Measurements from ENCODE around the gene CKMT2. TPM values are rescaled to one million over a fixed set of nuclear protein-coding genes. Genes with fewer than 3 reads are reported as not detected.

The CKMT2 gene
- total RNA-seq (0.33 TPM), polyA plus RNA-seq (1.7 TPM)
- long read RNA-seq, donor 1 = 0 reads
- long read RNA-seq, donor 2 = 0 reads
- long read RNA-seq, donor 3 = 0 reads
- long read RNA-seq, donor 4 = 0 reads
- long read RNA-seq, donor 5 = 0 reads
- long read RNA-seq, donor 6 = 0 reads
- long read RNA-seq, donor 7 = 0 reads
- long read RNA-seq, donor 8 = 0 reads
- long read RNA-seq, donor 9 = 0 reads
- long read RNA-seq, donor 10 = 0 reads

- no peaks in the 10 kb centered on the region for H3K9me3 ChIP-seq (ENCODE audit: control insufficient read depth in 2 of 2, insufficient read depth in 1 of 2, low read length in 1 of 2)
- peak within 1 kb of the TSS in 1 of 2 donors; percentile 3 for H3K4me3 ChIP-seq (ENCODE audit: low read length in 2 of 2)
- WGBS = 39% methylated on average over 28 of the region's 28 CpGs
- H3K36me3 ChIP-seq (ENCODE audit: control insufficient read depth in 2 of 2, insufficient read depth in 2 of 2, low read length in 1 of 2) = no peaks in the 10 kb centered on the region
- peak in 4 of 9 donors; percentile 8 to 32 (median 24) for DNase-seq (ENCODE audit: low read depth in 6 of 9, low spot score in 9 of 9)
- no peak within 1 kb of the TSS for H3K27ac ChIP-seq (ENCODE audit: low read depth in 1 of 2, low read length in 1 of 2)
- H3K27me3 ChIP-seq (ENCODE audit: control insufficient read depth in 2 of 2, insufficient read depth in 1 of 2, low read length in 1 of 2) = peaks cover 0 to 4% of the 10 kb centered on the region in 2 donors
- peaks cover 7 to 25% of the 10 kb centered on the region in 2 donors for H3K4me1 ChIP-seq (ENCODE audit: control insufficient read depth in 2 of 2, insufficient read depth in 2 of 2, low read length in 2 of 2)
These were observed at the start of gene CKMT2 for GRCh38 chr5:81233080-81233634. Gene CKMT2 (plus strand): TSS chr5:81233322. CDS start chr5:81251133, 17,811 bp downstream.

DNA sequence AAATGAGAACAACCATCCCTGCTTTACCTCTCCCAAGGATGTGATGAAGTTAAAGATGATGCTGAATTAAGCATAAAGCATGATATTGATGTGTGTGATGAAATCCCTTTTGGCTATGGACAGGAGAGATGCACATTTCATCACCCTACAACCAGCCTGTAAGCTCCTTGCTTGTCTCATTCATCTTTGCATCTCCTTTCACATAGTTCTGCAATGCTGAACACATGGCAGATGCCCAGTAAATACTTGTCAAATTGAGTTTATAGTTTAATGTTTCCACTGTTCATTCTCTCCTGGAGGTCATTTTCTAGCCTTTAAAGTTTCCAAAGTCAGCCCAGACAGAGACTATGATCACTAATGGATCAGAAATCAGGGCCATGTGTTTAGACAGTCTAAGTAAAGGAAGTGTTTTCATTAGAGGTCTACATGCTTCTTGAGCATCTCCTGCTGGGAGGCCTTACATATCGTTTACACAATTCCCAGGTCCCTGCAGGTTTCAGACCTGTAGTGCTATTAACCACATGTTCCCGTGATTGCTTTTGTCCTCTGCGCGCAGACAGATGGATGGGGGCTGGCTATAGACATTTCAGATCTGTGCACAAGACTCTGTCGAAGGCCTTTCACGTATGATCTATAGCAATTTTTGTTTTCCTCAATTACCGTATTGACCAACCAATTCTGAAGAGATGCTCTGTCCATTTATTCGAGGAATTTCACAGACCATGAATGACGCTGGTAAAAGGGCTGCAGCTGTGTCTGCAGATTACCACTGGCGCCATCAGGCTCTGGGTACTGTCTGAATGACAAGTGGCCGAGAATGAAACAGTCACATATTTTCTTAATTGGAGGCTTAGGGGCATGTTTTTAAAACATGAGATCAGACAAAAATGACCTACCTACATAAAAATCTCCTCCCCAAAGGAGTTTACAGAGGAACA lies 49.0 kb upstream of the CKMT2 start:
- DNase-seq (ENCODE audit: low read depth in 6 of 9, low spot score in 9 of 9) = no peak
- Histone ChIP-seq H3K4me3 (ENCODE audit: low read length in 2 of 2) (no peak overlapping the region), H3K9me3 (ENCODE audit: control insufficient read depth in 2 of 2, insufficient read depth in 1 of 2, low read length in 1 of 2) (no peaks in the 10 kb centered on the region), H3K27me3 (ENCODE audit: control insufficient read depth in 2 of 2, insufficient read depth in 1 of 2, low read length in 1 of 2) (no peaks in the 10 kb centered on the region), H3K36me3 (ENCODE audit: control insufficient read depth in 2 of 2, insufficient read depth in 2 of 2, low read length in 1 of 2) (no peaks in the 10 kb centered on the region), H3K27ac (ENCODE audit: low read depth in 1 of 2, low read length in 1 of 2) (no peak overlapping the region), H3K4me1 (ENCODE audit: control insufficient read depth in 2 of 2, insufficient read depth in 2 of 2, low read length in 2 of 2) (no peaks in the 10 kb centered on the region)
- WGBS = 98% methylated on average over 11 of the region's 11 CpGs

DNA sequence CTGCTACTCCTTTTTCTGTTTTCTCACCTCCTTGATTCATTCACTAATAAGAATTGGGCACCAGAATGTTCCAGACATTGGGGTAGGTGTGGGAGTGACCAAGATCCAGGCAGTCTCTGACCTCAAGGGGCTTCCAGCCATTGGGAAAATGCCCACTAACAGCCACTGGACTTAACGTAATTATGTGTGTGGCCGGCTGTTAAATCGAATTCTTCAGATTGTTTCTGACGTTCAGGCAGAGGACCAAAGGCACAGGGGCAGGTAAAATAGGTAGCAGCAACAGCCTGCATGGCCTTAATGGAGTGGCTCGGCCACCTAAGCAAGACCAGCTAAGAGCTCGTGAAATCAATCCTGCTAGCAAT lies 48.4 kb upstream of the CKMT2 start:
- no peaks in the 10 kb centered on the region for H3K27me3 ChIP-seq (ENCODE audit: control insufficient read depth in 2 of 2, insufficient read depth in 1 of 2, low read length in 1 of 2)
- H3K27ac ChIP-seq (ENCODE audit: low read depth in 1 of 2, low read length in 1 of 2) = no peak overlapping the region
- WGBS = 97% methylated on average over 6 of the region's 6 CpGs
- H3K36me3 ChIP-seq (ENCODE audit: control insufficient read depth in 2 of 2, insufficient read depth in 2 of 2, low read length in 1 of 2) = no peaks in the 10 kb centered on the region
- H3K4me3 ChIP-seq (ENCODE audit: low read length in 2 of 2) = no peak overlapping the region
- no peak for DNase-seq (ENCODE audit: low read depth in 6 of 9, low spot score in 9 of 9)
- no peaks in the 10 kb centered on the region for H3K4me1 ChIP-seq (ENCODE audit: control insufficient read depth in 2 of 2, insufficient read depth in 2 of 2, low read length in 2 of 2)
- H3K9me3 ChIP-seq (ENCODE audit: control insufficient read depth in 2 of 2, insufficient read depth in 1 of 2, low read length in 1 of 2) = no peaks in the 10 kb centered on the region

- Histone ChIP-seq H3K27ac (ENCODE audit: low read depth in 1 of 2, low read length in 1 of 2) (no peak overlapping the region), H3K4me3 (ENCODE audit: low read length in 2 of 2) (no peak overlapping the region), H3K9me3 (ENCODE audit: control insufficient read depth in 2 of 2, insufficient read depth in 1 of 2, low read length in 1 of 2) (no peaks in the 10 kb centered on the region), H3K36me3 (ENCODE audit: control insufficient read depth in 2 of 2, insufficient read depth in 2 of 2, low read length in 1 of 2) (no peaks in the 10 kb centered on the region), H3K27me3 (ENCODE audit: control insufficient read depth in 2 of 2, insufficient read depth in 1 of 2, low read length in 1 of 2) (peaks cover 0 to 2% of the 10 kb centered on the region in 2 donors), H3K4me1 (ENCODE audit: control insufficient read depth in 2 of 2, insufficient read depth in 2 of 2, low read length in 2 of 2) (no peaks in the 10 kb centered on the region)
- no peak for DNase-seq (ENCODE audit: low read depth in 6 of 9, low spot score in 9 of 9)
- WGBS = 40% methylated on average over 6 of the region's 6 CpGs
These were observed 45.2 kb upstream of the CKMT2 start for GRCh38 chr5:81187885-81188284.

- no peak overlapping the region for H3K4me3 ChIP-seq (ENCODE audit: low read length in 2 of 2)
- no peaks in the 10 kb centered on the region for H3K4me1 ChIP-seq (ENCODE audit: control insufficient read depth in 2 of 2, insufficient read depth in 2 of 2, low read length in 2 of 2)
- no peaks in the 10 kb centered on the region for H3K36me3 ChIP-seq (ENCODE audit: control insufficient read depth in 2 of 2, insufficient read depth in 2 of 2, low read length in 1 of 2)
- DNase-seq (ENCODE audit: low read depth in 6 of 9, low spot score in 9 of 9) = no peak
- no peaks in the 10 kb centered on the region for H3K9me3 ChIP-seq (ENCODE audit: control insufficient read depth in 2 of 2, insufficient read depth in 1 of 2, low read length in 1 of 2)
- H3K27me3 ChIP-seq (ENCODE audit: control insufficient read depth in 2 of 2, insufficient read depth in 1 of 2, low read length in 1 of 2) = peaks cover 0 to 2% of the 10 kb centered on the region in 2 donors
- WGBS = 54% methylated on average over 6 of the region's 6 CpGs
- H3K27ac ChIP-seq (ENCODE audit: low read depth in 1 of 2, low read length in 1 of 2) = no peak overlapping the region
These were observed 44.2 kb upstream of the CKMT2 start for GRCh38 chr5:81188962-81189361.

GRCh38 chr5:81189875-81190498 lies 43.1 kb upstream of the CKMT2 start:
- no peaks in the 10 kb centered on the region for H3K36me3 ChIP-seq (ENCODE audit: control insufficient read depth in 2 of 2, insufficient read depth in 2 of 2, low read length in 1 of 2)
- DNase-seq (ENCODE audit: low read depth in 6 of 9, low spot score in 9 of 9) = no peak
- H3K4me1 ChIP-seq (ENCODE audit: control insufficient read depth in 2 of 2, insufficient read depth in 2 of 2, low read length in 2 of 2) = peaks cover 0 to 3% of the 10 kb centered on the region in 2 donors
- no peak overlapping the region for H3K4me3 ChIP-seq (ENCODE audit: low read length in 2 of 2)
- peaks cover 0 to 2% of the 10 kb centered on the region in 2 donors for H3K27me3 ChIP-seq (ENCODE audit: control insufficient read depth in 2 of 2, insufficient read depth in 1 of 2, low read length in 1 of 2)
- no peaks in the 10 kb centered on the region for H3K9me3 ChIP-seq (ENCODE audit: control insufficient read depth in 2 of 2, insufficient read depth in 1 of 2, low read length in 1 of 2)
- H3K27ac ChIP-seq (ENCODE audit: low read depth in 1 of 2, low read length in 1 of 2) = no peak overlapping the region
- 96% methylated on average over 14 of the region's 14 CpGs for WGBS

DNA sequence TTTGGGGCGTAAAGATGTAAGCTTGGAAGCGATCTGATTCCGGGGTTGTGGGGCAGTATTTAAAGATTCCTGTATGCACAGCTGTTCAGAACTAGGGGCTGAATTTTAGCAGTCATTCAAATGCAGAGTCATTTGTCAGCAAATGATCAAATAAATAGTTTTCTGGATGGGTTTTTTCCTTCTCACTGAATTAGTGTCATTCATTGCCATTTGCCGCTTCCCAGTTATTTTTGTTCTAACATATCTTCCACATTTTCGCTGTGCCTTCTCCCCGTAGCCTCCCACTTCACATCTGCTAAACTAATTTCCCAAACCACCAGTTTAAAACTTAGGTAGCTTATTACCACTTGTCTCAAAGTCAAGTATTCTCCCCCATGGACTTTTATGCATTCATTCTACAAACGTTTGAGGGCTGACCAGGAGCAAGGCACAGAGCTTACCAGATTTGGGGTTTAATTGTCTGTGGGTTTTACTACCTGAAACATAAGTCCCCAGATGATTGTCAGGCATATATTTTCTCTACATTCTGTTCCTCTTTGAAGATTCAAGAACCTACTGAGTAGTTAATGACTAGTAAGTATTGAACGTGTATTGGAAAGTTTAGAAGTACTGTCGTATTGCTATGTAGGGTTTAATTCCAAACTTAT lies 41.3 kb upstream of the CKMT2 start:
- no peak for DNase-seq (ENCODE audit: low read depth in 6 of 9, low spot score in 9 of 9)
- Histone ChIP-seq H3K9me3 (ENCODE audit: control insufficient read depth in 2 of 2, insufficient read depth in 1 of 2, low read length in 1 of 2) (no peaks in the 10 kb centered on the region), H3K36me3 (ENCODE audit: control insufficient read depth in 2 of 2, insufficient read depth in 2 of 2, low read length in 1 of 2) (no peaks in the 10 kb centered on the region), H3K27me3 (ENCODE audit: control insufficient read depth in 2 of 2, insufficient read depth in 1 of 2, low read length in 1 of 2) (peaks cover 0 to 5% of the 10 kb centered on the region in 2 donors), H3K4me1 (ENCODE audit: control insufficient read depth in 2 of 2, insufficient read depth in 2 of 2, low read length in 2 of 2) (peaks cover 0 to 4% of the 10 kb centered on the region in 2 donors), H3K4me3 (ENCODE audit: low read length in 2 of 2) (no peak overlapping the region), H3K27ac (ENCODE audit: low read depth in 1 of 2, low read length in 1 of 2) (no peak overlapping the region)
- WGBS = 97% methylated on average over 9 of the region's 9 CpGs

DNA sequence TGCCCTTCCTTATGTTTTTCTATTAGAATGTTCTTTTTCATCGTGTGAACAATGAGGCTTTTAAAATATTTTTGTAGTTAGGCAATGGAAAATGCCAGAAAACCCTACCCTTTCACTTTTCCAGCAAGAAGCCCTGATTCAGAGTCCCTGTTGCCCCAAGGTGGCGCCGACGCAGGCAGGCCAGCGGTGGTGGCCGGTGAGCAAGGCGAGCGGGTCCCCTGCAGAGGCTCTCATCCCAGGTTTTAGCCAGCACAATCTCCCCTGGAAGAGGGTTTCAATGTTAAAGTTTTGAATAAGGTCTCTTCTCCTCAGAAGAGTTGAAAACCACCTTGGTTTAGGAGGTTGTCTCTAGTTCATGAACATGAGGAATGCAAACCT lies 40.8 kb upstream of the CKMT2 start:
- Histone ChIP-seq H3K27ac (ENCODE audit: low read depth in 1 of 2, low read length in 1 of 2) (no peak overlapping the region), H3K36me3 (ENCODE audit: control insufficient read depth in 2 of 2, insufficient read depth in 2 of 2, low read length in 1 of 2) (no peaks in the 10 kb centered on the region), H3K4me1 (ENCODE audit: control insufficient read depth in 2 of 2, insufficient read depth in 2 of 2, low read length in 2 of 2) (peaks cover 0 to 4% of the 10 kb centered on the region in 2 donors), H3K4me3 (ENCODE audit: low read length in 2 of 2) (no peak overlapping the region), H3K27me3 (ENCODE audit: control insufficient read depth in 2 of 2, insufficient read depth in 1 of 2, low read length in 1 of 2) (peaks cover 0 to 5% of the 10 kb centered on the region in 2 donors), H3K9me3 (ENCODE audit: control insufficient read depth in 2 of 2, insufficient read depth in 1 of 2, low read length in 1 of 2) (no peaks in the 10 kb centered on the region)
- WGBS = 84% methylated on average over 8 of the region's 8 CpGs
- no peak for DNase-seq (ENCODE audit: low read depth in 6 of 9, low spot score in 9 of 9)
